Adrenal gland (tissue), 12 donors: ENCODE results near the gene SHISA2. TPM values are rescaled to one million over a fixed set of nuclear protein-coding genes. Genes with fewer than 3 reads are reported as not detected.

ENCODE experiments used
- DNase-seq, 7 donors: peaks; one replicate each; pipeline ENCODE4 v3.0.0-alpha.2; 2019 to 2020
- H3K27ac ChIP-seq, 5 donors: fragments of 200-600 bp; sonication (generic) in 4 of 5; 1 replicate in 3 of 5; 2 replicates in 2 of 5; pipeline versions ENCODE4 v1.5.1 to v1.8.0; 2016 to 2020; ENCODE audit warnings: mild to moderate bottlenecking in 1 of 5
- H3K27me3 ChIP-seq: fragments of 200-600 bp; 2 replicates; pipeline ENCODE4 v1.8.0; 2021
- H3K36me3 ChIP-seq, 2 donors: fragments of 200-600 bp; replicated peaks in 1 of 2; 1 replicate in 1 of 2; 2 replicates in 1 of 2; pipeline versions ENCODE4 v1.5.1 to v1.8.0; 2018 to 2022
- H3K4me1 ChIP-seq, 2 donors: fragments of 200-600 bp; replicated peaks in 1 of 2; 1 replicate in 1 of 2; 2 replicates in 1 of 2; pipeline versions ENCODE4 v1.5.1 to v1.8.0; 2018 to 2021
- H3K4me3 ChIP-seq, 4 donors: fragments of 200-600 bp; sonication (generic) in 3 of 4; one replicate each; pipeline ENCODE4 v1.5.1; 2016 to 2018
- H3K9me3 ChIP-seq, 3 donors: fragments of 200-600 bp; sonication (generic) in 1 of 3; replicated peaks in 1 of 3; 1 replicate in 2 of 3; 2 replicates in 1 of 3; pipeline versions ENCODE4 v1.5.1 to v1.8.0; 2016 to 2021
- POLR2A ChIP-seq, 2 donors: fragments of 450-650 bp; IDR thresholded peaks; one replicate each; pipeline ENCODE4 v1.6.1; 2017; ENCODE audit warnings: antibody characterized with exemption in 2 of 2, mild to moderate bottlenecking in 2 of 2, moderate library complexity in 1 of 2
- WGBS, 4 donors: extraction: QIAGEN DNeasy Blood & Tissue Kit in 2 of 4; methylation state at CpG; one replicate each; pipeline versions ENCODE4 v1.1.5 to v1.1.7; 2013 to 2017; 5-methylcytosine and 5-hydroxymethylcytosine counted together
- intact Hi-C, 2 donors: fragments of 100-400 bp; cut with DNase I; formaldehyde crosslinking; loops; one replicate each; pipeline versions ENCODE4 v1.14.1 to v1.15.0; 2022 to 2023
- polyA plus RNA-seq, 3 donors: library from polyadenylated mRNA; stranded (reverse); fragments of 200-250 nt in 2 of 3; fragments of 350-450 nt in 1 of 3; fragmentation: Illumina TruSeq in 1 of 3; extraction: RNeasy Lipid Tissue Mini Kit (QIAGEN cat#74804) in 1 of 3; gene quantifications; one replicate each; pipeline ENCODE4 v1.2.3, GENCODE V29; 2013 to 2014
- total RNA-seq, 9 donors: library from RNA; depleted of rRNA in 4 of 9; stranded (reverse); fragments of >200 nt in 4 of 9; fragments of 120-200 nt in 1 of 9; fragmentation: NEBNext Ultra II Directional in 1 of 9; extraction: Animal tissue kit (Norgen Biotek cat#: 25700) in 1 of 9; gene quantifications; one replicate each; pipeline versions ENCODE4 v1.1.0 to v1.2.4, GENCODE V29; 2013 to 2023
- TF ChIP-seq, protein P1 (sequence below), 6 experiments: fragments of 450-650 bp in 4 of 6; fragments of 200-600 bp in 2 of 6; sonication (generic) in 1 of 6; IDR thresholded peaks; 1 replicate in 5 of 6; 2 replicates in 1 of 6; pipeline versions ENCODE4 v1.5.1 to v1.8.0; 2016 to 2021; ENCODE audit warnings: antibody characterized with exemption in 6 of 6, mild to moderate bottlenecking in 2 of 6, moderate library complexity in 1 of 6
- donor health status: healthy with polysubstance abuse.
- donor health status: Bipolar disorder and iron deficiency.
- donor health status: DM: yes; HTN: yes; CAD: no.
- donor health status: DM: no; HTN: no; CAD: no.
- donor health status: DM: no; HTN: no; CAD: no.
- donor health status: DM: yes; HTN: yes; CAD: no.

SHISA2 gene
- total and polyA plus RNA-seq, 12 donors: 0.07 to 2.6 (median 0.26) TPM; not detected in 5

DNA sequence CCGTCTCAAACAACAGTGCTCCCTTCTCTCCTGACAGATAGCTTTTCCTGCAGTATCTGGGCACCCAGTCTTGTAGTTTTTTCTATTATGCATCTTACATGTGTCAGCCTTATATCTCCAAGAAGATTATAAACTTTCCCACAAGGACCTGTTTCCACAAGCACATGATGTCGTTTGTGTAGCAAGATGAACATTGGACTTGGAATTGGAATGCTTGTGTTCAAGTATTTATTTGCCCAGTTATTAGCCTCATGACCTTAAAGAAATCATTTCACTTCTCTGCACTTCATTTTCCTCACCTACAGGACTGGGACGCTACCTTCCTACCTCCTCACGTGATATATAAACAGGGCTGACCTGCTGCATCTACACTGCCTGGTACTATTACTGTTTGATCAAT lies 21.5 kb downstream of the SHISA2 start:
- H3K36me3 ChIP-seq: no peaks in the 10 kb centered on the region
- TF ChIP-seq, protein P1, sequence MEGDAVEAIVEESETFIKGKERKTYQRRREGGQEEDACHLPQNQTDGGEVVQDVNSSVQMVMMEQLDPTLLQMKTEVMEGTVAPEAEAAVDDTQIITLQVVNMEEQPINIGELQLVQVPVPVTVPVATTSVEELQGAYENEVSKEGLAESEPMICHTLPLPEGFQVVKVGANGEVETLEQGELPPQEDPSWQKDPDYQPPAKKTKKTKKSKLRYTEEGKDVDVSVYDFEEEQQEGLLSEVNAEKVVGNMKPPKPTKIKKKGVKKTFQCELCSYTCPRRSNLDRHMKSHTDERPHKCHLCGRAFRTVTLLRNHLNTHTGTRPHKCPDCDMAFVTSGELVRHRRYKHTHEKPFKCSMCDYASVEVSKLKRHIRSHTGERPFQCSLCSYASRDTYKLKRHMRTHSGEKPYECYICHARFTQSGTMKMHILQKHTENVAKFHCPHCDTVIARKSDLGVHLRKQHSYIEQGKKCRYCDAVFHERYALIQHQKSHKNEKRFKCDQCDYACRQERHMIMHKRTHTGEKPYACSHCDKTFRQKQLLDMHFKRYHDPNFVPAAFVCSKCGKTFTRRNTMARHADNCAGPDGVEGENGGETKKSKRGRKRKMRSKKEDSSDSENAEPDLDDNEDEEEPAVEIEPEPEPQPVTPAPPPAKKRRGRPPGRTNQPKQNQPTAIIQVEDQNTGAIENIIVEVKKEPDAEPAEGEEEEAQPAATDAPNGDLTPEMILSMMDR (IDR thresholded peaks at IDR 0.05): no peak
- TF ChIP-seq POLR2A (IDR thresholded peaks at IDR 0.05): no peak
- DNase-seq: no peak
- no peak overlapping the region for H3K27ac ChIP-seq
- H3K4me3 ChIP-seq: no peak overlapping the region
- no peaks in the 10 kb centered on the region for H3K4me1 ChIP-seq
- peaks cover 4% of the 10 kb centered on the region for H3K27me3 ChIP-seq
- intact Hi-C loops: no loop called here
- H3K9me3 ChIP-seq: no peaks in the 10 kb centered on the region
- WGBS, 4 donors: 81 to 91% (median 84%) methylated on average over 4 of the region's 4 CpGs

DNA sequence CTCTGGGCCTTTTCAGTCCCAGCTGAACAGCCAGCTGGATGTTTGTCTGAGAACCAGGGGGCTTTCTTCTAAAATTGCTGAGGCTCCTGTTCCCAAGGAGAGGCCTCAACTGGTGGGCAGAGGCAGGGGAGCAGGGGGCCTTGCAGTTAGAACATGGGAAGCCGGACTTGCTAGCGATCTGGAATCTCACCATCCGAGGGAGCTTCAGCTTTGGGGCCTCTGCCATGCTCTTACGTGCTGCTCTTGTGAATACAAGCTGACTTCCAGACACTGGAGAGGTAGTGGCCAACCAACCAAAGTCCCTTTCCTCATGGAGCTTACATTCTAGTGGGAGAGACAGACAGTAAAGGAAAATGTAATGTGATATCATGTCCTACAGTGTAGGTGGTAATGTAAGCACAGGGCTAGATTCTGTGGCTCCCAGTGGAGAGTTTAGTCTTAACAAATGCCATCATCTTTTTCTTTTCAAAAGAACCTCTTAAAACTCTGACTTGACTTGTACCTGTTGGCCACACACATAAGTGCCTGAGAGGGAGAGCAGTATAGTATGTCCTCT lies 22.2 kb downstream of the SHISA2 start:
- Histone ChIP-seq H3K36me3 (no peaks in the 10 kb centered on the region), H3K27ac (no peak overlapping the region), H3K27me3 (peaks cover 4% of the 10 kb centered on the region), H3K9me3 (no peaks in the 10 kb centered on the region), H3K4me3 (no peak overlapping the region), H3K4me1 (no peaks in the 10 kb centered on the region)
- TF ChIP-seq, protein P1 (IDR thresholded peaks at IDR 0.05): no peak
- no peak for TF ChIP-seq POLR2A (IDR thresholded peaks at IDR 0.05)
- WGBS, 4 donors: 88 to 94% (median 88%) methylated on average over 3 to 4 of the region's 4 CpGs; no CpG with 5 or more reads in 1 of the 4 donors
- DNase-seq: no peak
- intact Hi-C loops: no loop called here

DNA sequence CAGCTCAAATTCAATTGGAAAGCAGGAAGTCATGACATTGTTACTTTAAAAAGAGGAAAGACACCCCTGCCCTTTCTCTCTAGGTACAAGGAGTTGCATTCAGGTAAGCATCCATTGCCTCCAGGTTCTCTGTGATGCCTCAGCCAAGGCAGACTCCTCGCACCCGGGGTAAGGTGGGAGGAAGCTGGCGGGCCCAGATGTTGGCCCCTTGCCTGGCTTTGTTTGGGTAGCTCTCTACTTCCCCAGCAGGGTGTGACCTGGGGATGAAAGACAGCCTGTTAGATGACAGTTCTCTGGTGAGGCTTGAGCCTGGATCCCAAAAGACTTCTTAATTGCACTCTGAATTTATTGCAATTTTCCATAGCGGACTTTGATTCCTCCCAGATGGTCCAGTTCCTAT lies 25.6 kb downstream of the SHISA2 start:
- no peak overlapping the region for H3K27ac ChIP-seq
- no peaks in the 10 kb centered on the region for H3K27me3 ChIP-seq
- H3K4me1 ChIP-seq: no peaks in the 10 kb centered on the region
- WGBS, 4 donors: 75 to 90% (median 84%) methylated on average over 4 of the region's 4 CpGs
- no peak overlapping the region for H3K4me3 ChIP-seq
- no peaks in the 10 kb centered on the region for H3K9me3 ChIP-seq
- no peak for DNase-seq
- H3K36me3 ChIP-seq: no peaks in the 10 kb centered on the region
- intact Hi-C loops: no loop called here
- TF ChIP-seq, protein P1 (IDR thresholded peaks at IDR 0.05): no peak
- no peak for TF ChIP-seq POLR2A (IDR thresholded peaks at IDR 0.05)

DNA sequence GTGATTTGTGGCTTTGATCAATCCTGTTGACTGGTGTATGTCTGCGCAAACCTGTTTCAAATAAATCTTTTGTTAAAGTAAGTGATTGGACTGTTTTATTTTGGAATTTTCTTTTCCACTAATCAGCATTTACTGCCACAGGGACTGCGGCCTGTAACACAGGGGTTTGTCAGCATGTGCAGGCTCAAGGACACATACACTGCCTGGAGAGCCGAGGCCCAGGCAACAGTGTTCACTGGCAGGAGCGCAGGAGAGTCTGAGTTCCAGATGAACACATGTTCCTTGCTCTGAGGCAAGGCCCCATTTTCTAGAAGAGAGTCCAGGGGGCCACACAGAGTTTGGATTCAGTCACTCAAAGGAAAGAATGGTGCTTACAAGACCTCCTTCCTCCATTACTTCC lies 26.0 kb downstream of the SHISA2 start:
- Histone ChIP-seq H3K4me3 (no peak overlapping the region), H3K27ac (no peak overlapping the region), H3K4me1 (no peaks in the 10 kb centered on the region), H3K27me3 (no peaks in the 10 kb centered on the region), H3K36me3 (no peaks in the 10 kb centered on the region), H3K9me3 (no peaks in the 10 kb centered on the region)
- intact Hi-C loops: no loop called here
- WGBS, 4 donors: 69 to 81% (median 74%) methylated on average over 4 of the region's 4 CpGs
- TF ChIP-seq POLR2A (IDR thresholded peaks at IDR 0.05): no peak
- TF ChIP-seq, protein P1 (IDR thresholded peaks at IDR 0.05): no peak
- peak in 5 of 7 donors; percentile 24 to 72 (median 35) for DNase-seq
